NCI-H2107 treated with DMSO at 0.1 percent for 48 hours (cell line): ENCODE results near the gene SIN3B.

ENCODE experiments used
- DNase-seq: peaks from one replicate; lab custom pipeline; 2025; ENCODE audit not compliant: unreplicated experiment; lab: John Stamatoyannopoulos, UW

The SIN3B gene

GRCh38 chr19:16908759-16909158, 79.6 kb downstream of the SIN3B start:
- no peak for DNase-seq

GRCh38 chr19:16911046-16911445, 81.8 kb downstream of the SIN3B start:
- DNase-seq = no peak

- no peak for DNase-seq
Measured at GRCh38 chr19:16912780-16913179, 83.6 kb downstream of the SIN3B start.

GRCh38 chr19:16914421-16914820, 85.2 kb downstream of the SIN3B start:
- no peak for DNase-seq

- no peak for DNase-seq
Measured at GRCh38 chr19:16915135-16915534, 85.9 kb downstream of the SIN3B start.

- no peak for DNase-seq
Measured at GRCh38 chr19:16915734-16916133, 86.5 kb downstream of the SIN3B start.

- no peak for DNase-seq
Measured at GRCh38 chr19:16917401-16917800, 88.2 kb downstream of the SIN3B start.

- no peak for DNase-seq
Measured at GRCh38 chr19:16919496-16919895, 90.3 kb downstream of the SIN3B start.

- DNase-seq = no peak
Measured at GRCh38 chr19:16920816-16921529, 91.8 kb downstream of the SIN3B start.

- DNase-seq = no peak
Measured at GRCh38 chr19:16921766-16922591, 92.8 kb downstream of the SIN3B start.

GRCh38 chr19:16922592-16922934, 93.4 kb downstream of the SIN3B start:
- DNase-seq = no peak

GRCh38 chr19:16922949-16923348, 93.8 kb downstream of the SIN3B start:
- DNase-seq = no peak

GRCh38 chr19:16927883-16928282, 98.7 kb downstream of the SIN3B start:
- no peak for DNase-seq

- DNase-seq = no peak
Measured at GRCh38 chr19:16928351-16928750, 99.2 kb downstream of the SIN3B start.

- no peak for DNase-seq
Measured at GRCh38 chr19:16928916-16929315, 99.7 kb downstream of the SIN3B start.
